Osteoblast (primary cell): ENCODE data around the gene OR2AT4. TPM values are rescaled to one million over a fixed set of nuclear protein-coding genes. Genes with fewer than 3 reads are reported as not detected.
"Not testable (repeated sequence)": the region's sequence is repeated elsewhere in the genome, so short reads cannot be mapped to it uniquely, and the experiment has no call there.

Source experiments
- DNase-seq: peaks from one replicate; pipeline ENCODE4 v3.0.0; 2011; ENCODE audit warnings: low spot score, mixed read lengths; ENCODE audit not compliant: insufficient read length; ENCODE audit errors: missing footprints
- H2AFZ ChIP-seq: 2 replicates; pipeline ENCODE4 v1.6.0; 2011; ENCODE audit warnings: mild to moderate bottlenecking, low read length
- H3K27ac ChIP-seq: 2 replicates; pipeline ENCODE4 v1.5.1; 2011; ENCODE audit warnings: mild to moderate bottlenecking, low read depth, low read length, moderate library complexity
- H3K27me3 ChIP-seq: 2 replicates; pipeline ENCODE4 v1.6.0; 2012; ENCODE audit warnings: mild to moderate bottlenecking, control low read depth, inconsistent platforms, low read length, moderate library complexity; ENCODE audit not compliant: insufficient read depth
- H3K36me3 ChIP-seq: 2 replicates; pipeline ENCODE4 v1.5.1; 2011; ENCODE audit warnings: mild to moderate bottlenecking, low read length, control low read depth, moderate library complexity; ENCODE audit not compliant: insufficient read depth
- H3K4me1 ChIP-seq: 2 replicates; pipeline ENCODE4 v1.5.1; 2011; ENCODE audit warnings: mild to moderate bottlenecking, low read length, control low read depth, moderate library complexity; ENCODE audit not compliant: insufficient read depth
- H3K4me2 ChIP-seq: 2 replicates; pipeline ENCODE4 v1.6.0; 2011; ENCODE audit warnings: mild to moderate bottlenecking, low read length; ENCODE audit not compliant: insufficient read depth
- H3K4me3 ChIP-seq: fragments of 200-600 bp; sonication (generic); 3 replicates; pipeline ENCODE4 v1.5.1; 2012; ENCODE audit warnings: mild to moderate bottlenecking, low read length, inconsistent platforms; ENCODE audit not compliant: insufficient read depth
- H3K79me2 ChIP-seq: 2 replicates; pipeline ENCODE4 v1.6.0; 2012; ENCODE audit warnings: mild to moderate bottlenecking, low read length, control low read depth, inconsistent platforms; ENCODE audit not compliant: insufficient read depth
- H3K9me3 ChIP-seq: 2 replicates; pipeline ENCODE4 v1.5.1; 2011; ENCODE audit warnings: low read depth, low read length, control low read depth
- H4K20me1 ChIP-seq: 2 replicates; pipeline ENCODE4 v1.6.0; 2012; ENCODE audit warnings: mild to moderate bottlenecking, low read length, control low read depth; ENCODE audit not compliant: insufficient read depth
- total RNA-seq: library from RNA; depleted of rRNA; stranded (reverse); fragments of >200 nt; gene quantifications from 2 replicates; pipeline ENCODE4 v1.2.3, GENCODE V29; 2012
- TF ChIP-seq, protein P1 (sequence below): IDR thresholded peaks from 2 replicates; pipeline ENCODE4 v1.5.1; 2011; ENCODE audit warnings: mild to moderate bottlenecking, low read depth, low read length, moderate library complexity; ENCODE audit errors: extremely low read depth

OR2AT4 gene
- total RNA-seq, 1 donor: not detected

GRCh38 chr11:75112200-75112599 lies 15.5 kb upstream of the OR2AT4 start:
- Histone ChIP-seq H3K27ac (no peak overlapping the region), H3K4me1 (peaks cover 6% of the 10 kb centered on the region), H3K79me2 (no peaks in the 10 kb centered on the region), H2AFZ (no peak overlapping the region), H3K4me2 (no peak overlapping the region), H3K36me3 (no peaks in the 10 kb centered on the region), H3K9me3 (peaks cover 11% of the 10 kb centered on the region), H3K4me3 (no peak overlapping the region), H4K20me1 (no peaks in the 10 kb centered on the region), H3K27me3 (no peaks in the 10 kb centered on the region)
- DNase-seq: no peak
- TF ChIP-seq, protein P1, sequence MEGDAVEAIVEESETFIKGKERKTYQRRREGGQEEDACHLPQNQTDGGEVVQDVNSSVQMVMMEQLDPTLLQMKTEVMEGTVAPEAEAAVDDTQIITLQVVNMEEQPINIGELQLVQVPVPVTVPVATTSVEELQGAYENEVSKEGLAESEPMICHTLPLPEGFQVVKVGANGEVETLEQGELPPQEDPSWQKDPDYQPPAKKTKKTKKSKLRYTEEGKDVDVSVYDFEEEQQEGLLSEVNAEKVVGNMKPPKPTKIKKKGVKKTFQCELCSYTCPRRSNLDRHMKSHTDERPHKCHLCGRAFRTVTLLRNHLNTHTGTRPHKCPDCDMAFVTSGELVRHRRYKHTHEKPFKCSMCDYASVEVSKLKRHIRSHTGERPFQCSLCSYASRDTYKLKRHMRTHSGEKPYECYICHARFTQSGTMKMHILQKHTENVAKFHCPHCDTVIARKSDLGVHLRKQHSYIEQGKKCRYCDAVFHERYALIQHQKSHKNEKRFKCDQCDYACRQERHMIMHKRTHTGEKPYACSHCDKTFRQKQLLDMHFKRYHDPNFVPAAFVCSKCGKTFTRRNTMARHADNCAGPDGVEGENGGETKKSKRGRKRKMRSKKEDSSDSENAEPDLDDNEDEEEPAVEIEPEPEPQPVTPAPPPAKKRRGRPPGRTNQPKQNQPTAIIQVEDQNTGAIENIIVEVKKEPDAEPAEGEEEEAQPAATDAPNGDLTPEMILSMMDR: no peak

DNA sequence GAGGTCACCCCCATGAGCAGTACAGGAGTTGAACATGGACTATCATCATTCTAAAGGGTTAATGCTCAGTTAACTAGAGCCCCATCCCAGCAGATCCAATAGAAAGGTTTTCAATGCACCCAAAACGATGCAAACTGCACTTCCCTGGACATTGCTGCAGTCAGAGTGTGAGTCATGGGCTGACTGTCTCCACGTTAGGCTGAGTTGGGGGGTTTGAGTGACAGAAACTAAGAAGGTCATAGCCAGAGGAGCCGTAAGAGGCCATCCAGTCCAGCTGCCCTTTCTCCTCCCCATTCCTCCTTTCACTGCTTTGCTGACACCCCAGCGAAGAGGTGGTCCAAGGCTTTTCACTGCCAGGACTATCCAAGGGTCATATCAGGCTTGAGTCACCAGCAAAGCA lies 10.5 kb upstream of the OR2AT4 start:
- Histone ChIP-seq H3K27ac (no peak overlapping the region), H3K4me2 (peak overlapping the region; percentile 8), H3K36me3 (no peaks in the 10 kb centered on the region), H3K27me3 (no peaks in the 10 kb centered on the region), H2AFZ (peak overlapping the region; percentile 30), H3K9me3 (peaks cover 4% of the 10 kb centered on the region), H4K20me1 (no peaks in the 10 kb centered on the region), H3K79me2 (no peaks in the 10 kb centered on the region), H3K4me3 (no peak overlapping the region), H3K4me1 (peaks cover 23% of the 10 kb centered on the region)
- no peak for DNase-seq
- TF ChIP-seq, protein P1: no peak

- DNase-seq, H3K79me2 ChIP-seq, H3K9me3 ChIP-seq, H3K4me3 ChIP-seq, H3K4me2 ChIP-seq, H2AFZ ChIP-seq, H3K36me3 ChIP-seq, H4K20me1 ChIP-seq, H3K27ac ChIP-seq, H3K27me3 ChIP-seq: not testable (repeated sequence)
- peaks cover 23% of the 10 kb centered on the region for H3K4me1 ChIP-seq
These were observed 9.4 kb upstream of the OR2AT4 start for GRCh38 chr11:75105967-75106681.

DNA sequence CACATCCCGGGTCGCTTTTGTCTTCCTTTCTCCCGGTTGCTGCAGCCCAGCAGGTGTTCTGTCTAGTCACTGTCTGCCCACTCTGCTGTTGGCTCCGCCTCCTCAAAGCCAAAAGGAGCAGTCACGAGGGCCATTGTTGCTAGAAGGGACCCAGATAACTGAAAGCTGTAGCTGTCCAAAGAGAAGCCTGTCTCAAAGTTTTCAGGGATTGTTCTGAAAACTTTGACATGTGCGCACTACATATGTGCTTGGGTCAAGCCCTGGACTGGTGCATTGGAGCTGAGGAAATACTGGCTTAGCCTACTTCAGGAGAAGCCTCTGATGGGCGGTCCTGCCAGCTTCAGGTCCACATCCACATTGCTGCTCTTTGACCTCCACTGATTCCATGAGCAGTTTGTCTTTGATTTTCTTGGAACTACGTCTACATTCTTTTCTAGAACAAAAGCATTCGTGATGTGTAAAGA lies 8.8 kb upstream of the OR2AT4 start:
- H3K27ac ChIP-seq: no peak overlapping the region
- H3K4me2 ChIP-seq: no peak overlapping the region
- no peaks in the 10 kb centered on the region for H3K36me3 ChIP-seq
- no peaks in the 10 kb centered on the region for H4K20me1 ChIP-seq
- peaks cover 25% of the 10 kb centered on the region for H3K4me1 ChIP-seq
- H3K9me3 ChIP-seq: peaks cover 2% of the 10 kb centered on the region
- no peak overlapping the region for H3K4me3 ChIP-seq
- TF ChIP-seq, protein P1: no peak
- no peak overlapping the region for H2AFZ ChIP-seq
- H3K79me2 ChIP-seq: no peaks in the 10 kb centered on the region
- no peaks in the 10 kb centered on the region for H3K27me3 ChIP-seq
- no peak for DNase-seq
